Measurements from ENCODE around the gene RBM10.
A peak's percentile ranks its signal among the peaks of the same experiment; 100 is the strongest.

RBM10 gene

GRCh38 chrX:47176101-47176740, 31.2 kb downstream of the RBM10 start:
- DNase-seq (ENCODE audit: low spot score), result no peak

DNA sequence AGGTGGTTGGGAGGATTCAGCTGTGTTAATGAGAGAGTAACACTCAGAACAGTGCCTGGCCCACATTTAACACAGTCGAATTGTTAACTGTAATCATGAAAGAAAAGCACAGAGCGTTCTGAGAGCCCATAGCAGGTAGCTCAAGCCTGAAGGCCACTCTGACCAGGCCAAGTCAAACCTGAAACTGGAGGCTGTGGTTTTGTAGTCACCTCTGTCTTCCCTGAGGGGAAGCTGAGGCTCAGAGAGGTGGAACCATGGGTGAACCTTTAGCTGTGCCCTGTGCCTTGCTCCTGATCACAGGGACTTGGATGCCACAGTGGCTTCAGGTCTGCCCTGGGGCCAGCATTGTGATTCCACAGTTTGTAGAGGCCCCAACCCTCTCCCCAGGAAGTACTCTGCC, 32.1 kb downstream of the RBM10 start:
- no peak for DNase-seq (ENCODE audit: low spot score)

- no peak for DNase-seq (ENCODE audit: low spot score)
Measured at GRCh38 chrX:47178337-47178736, 33.3 kb downstream of the RBM10 start.

DNA sequence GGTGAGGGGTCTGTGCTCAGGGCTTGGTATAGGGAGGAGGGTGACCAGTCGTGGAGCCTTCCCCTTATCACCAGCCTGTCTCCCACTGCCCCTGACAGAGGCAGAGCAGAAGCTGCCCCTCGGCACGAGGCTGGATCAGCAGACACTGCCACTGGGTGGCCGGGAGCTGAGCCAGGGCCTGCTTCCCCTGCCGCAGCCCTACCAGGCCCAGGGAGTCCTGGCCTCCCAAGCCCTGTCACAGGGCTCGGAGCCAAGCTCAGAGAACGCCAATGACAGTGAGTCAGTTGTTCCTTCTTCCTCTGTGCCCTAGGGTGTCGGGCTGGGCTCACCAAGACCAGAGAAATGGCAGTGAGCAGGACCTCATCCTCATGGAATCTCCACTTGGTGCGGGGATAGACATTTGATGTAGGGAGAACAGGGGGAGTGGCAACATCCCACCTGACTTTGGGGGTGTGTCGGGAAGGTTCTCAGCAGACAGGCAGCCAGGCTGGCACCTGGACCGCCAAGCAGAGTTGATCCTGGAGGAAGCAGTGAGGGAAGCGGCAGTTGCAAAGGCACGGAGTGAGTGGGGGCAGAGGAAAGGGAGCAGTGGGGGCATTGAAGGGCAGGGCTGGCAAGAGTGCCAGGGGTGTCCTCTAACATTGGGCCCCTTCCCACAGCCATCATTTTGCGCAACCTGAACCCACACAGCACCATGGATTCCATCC, 34.4 kb downstream of the RBM10 start:
- peak; percentile 7 for DNase-seq (ENCODE audit: low spot score)

DNA sequence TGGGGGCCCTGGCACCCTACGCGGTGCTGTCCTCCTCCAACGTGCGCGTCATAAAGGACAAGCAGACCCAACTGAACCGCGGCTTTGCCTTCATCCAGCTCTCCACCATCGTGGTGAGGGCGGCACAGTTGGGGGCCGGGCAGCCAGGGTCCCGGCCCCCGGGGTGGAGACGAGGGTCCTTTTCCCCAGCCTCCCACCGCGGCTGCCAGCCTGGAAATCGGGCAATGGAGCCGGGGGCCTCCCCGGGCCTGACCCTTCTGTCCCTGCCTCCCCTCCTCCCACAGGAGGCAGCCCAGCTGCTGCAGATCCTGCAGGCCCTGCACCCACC, 34.9 kb downstream of the RBM10 start:
- DNase-seq (ENCODE audit: low spot score), result no peak

GRCh38 chrX:47180346-47180745, 35.3 kb downstream of the RBM10 start:
- no peak for DNase-seq (ENCODE audit: low spot score)

GRCh38 chrX:47181301-47181700, 36.3 kb downstream of the RBM10 start:
- DNase-seq (ENCODE audit: low spot score), result no peak

- no peak for DNase-seq (ENCODE audit: low spot score)
Measured at GRCh38 chrX:47182106-47182700, 37.2 kb downstream of the RBM10 start.

DNA sequence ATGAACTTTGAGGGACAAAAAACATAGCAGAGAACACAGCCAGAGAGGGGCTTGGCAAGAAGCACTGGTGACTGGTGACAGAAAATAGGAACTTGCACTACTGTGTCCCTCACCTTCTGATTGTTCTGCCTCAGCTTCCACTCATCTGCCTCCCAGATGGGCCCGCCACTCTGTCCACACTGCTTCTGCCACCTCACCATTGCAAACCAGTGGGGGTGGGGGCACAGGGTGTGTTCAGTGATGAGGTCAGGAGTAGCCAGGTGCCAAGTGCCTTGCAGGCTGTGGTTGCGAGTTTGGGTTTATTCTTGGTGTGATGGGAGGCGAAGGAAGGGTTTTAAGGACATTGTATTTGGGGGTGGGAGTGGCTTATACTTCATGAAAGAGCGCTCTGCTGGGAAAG, 39.5 kb downstream of the RBM10 start:
- no peak for DNase-seq (ENCODE audit: low spot score)

DNA sequence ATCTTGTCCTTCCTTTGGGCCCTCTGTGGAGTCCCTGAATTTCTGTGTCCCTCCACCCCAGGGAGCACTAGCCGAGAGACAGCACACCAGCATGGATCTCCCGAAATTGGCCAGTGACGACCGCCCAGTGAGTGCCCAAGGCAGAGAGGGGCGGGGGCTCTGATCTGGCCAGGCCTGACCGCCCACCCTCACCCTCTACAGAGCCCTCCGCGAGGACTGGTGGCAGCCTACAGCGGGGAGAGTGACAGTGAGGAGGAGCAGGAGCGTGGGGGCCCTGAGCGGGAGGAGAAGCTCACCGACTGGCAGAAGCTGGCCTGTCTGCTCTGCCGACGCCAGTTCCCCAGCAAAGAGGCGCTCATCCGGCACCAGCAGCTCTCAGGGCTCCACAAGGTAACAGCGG, 40.2 kb downstream of the RBM10 start:
- DNase-seq (ENCODE audit: low spot score), result no peak

DNA sequence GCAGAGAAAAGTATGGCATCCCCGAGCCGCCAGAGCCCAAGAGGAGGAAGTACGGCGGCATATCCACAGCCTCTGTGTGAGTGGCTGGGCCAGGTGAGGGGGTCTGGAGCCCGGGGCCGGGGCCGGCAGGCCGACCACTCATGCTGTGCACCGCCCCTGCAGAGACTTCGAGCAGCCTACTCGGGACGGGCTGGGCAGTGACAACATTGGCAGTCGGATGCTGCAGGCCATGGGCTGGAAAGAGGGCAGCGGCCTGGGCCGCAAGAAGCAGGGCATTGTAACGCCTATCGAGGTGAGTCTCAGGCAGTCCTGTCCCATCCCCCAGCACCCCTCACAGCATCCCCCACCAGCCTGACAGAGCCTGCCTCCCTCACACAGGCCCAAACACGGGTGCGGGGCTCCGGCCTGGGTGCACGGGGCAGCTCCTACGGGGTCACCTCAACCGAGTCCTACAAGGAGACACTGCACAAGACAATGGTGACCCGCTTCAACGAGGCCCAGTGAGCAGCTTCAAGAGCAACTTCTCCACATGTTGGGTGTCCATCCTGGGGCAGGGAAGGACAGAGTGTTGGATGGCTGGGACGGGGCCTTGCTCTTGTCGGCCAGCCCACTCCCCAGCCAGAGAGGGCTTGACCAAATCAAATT, 41.2 kb downstream of the RBM10 start:
- DNase-seq (ENCODE audit: low spot score), result no peak

- peak; percentile 29 for DNase-seq (ENCODE audit: low spot score)
Measured at GRCh38 chrX:47187106-47187677, 42.2 kb downstream of the RBM10 start.

DNA sequence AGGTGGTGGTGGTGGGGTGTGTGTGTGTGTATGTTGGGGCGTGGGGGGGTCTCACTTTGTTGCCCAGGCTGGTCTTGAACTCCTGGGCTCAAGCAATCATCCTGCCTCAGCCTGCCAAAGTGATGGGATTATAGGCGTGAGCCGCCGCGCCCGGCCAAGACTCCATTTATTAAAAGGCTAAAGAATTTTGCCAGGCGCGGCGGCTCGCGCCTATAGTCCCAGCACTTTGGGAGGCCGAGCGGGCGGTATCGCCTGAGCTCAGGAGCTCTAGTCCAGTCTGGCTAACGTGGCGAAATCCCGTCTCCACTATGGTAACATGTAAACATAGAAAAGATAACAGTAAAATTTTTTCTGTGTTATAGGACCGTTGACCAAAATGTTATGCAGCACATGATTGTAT, 44.9 kb downstream of the RBM10 start:
- no peak for DNase-seq (ENCODE audit: low spot score)

DNA sequence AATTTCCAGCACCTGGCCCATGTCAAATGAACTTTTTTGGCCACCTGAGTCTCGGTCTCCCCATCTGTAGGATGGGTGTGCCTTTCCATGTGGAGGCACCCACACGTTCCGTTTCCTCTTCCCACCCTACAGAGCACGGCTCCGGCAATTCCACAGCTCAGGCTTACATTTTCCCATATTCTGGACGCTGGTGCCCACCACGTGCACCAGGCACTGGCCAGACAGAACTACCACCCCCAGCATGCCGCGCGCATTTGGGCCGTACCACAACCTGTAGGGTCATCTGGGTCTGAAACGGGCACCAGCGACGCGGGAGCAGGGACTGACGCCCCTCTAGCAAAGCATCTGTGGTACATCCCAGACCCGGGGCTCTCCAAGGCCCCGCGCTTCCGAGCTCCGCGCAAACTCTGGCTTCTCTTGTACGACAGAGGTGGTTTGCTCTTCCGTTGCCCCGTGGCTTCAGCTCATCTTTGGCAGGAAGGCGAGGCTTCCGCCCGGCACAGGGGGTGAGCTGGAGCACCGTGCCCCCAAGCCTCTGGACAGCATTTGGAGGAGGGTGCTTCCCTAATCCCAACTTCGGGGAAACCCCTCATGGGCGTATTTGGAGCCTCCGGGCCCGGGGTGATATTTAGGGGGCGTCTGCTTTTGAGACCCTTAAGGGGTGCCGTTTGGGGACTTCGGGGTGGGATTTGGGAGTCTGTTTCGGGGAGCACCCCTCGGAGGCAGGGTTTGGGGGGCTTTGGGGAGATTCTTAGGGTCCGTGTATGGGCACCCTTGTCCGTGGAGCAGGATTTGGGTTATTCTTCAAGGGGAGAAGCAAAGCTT, 45.6 kb downstream of the RBM10 start:
- DNase-seq (ENCODE audit: low spot score), result peak; percentile 93

DNA sequence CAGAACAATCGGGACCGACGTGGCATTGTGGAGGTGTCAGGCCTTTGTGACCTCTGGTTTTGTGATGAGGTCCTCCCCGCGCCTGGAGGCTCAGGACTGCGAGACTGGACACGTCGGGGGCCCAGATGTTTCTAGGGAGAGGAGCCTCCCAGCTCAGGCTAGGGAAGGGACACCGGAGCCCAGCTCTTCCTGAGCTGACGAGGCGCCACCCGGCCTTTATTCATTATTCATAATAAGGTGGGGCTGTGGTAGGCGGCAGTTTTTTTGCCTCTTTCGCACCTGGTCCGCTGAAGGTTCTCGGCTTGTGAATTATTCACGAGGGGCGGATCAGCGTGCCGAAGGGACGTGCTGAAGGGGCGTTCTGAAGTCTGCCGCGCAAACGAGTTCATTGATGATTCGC, 46.3 kb downstream of the RBM10 start:
- DNase-seq (ENCODE audit: low spot score), result no peak

- DNase-seq (ENCODE audit: low spot score), result no peak
Measured at GRCh38 chrX:47191806-47192401, 46.9 kb downstream of the RBM10 start.

- DNase-seq (ENCODE audit: low spot score), result peak; percentile 95
Measured at GRCh38 chrX:47193475-47194193, 48.6 kb downstream of the RBM10 start, which contains the start of gene UBA1. TSS of gene UBA1 (plus strand) at chrX:47193829. CDS start at chrX:47198803, 4,974 bp downstream.

GRCh38 chrX:47194194-47194787, 49.3 kb downstream of the RBM10 start:
- DNase-seq (ENCODE audit: low spot score), result no peak

- no peak for DNase-seq (ENCODE audit: low spot score)
Measured at GRCh38 chrX:47196098-47196497, 51.1 kb downstream of the RBM10 start.

DNA sequence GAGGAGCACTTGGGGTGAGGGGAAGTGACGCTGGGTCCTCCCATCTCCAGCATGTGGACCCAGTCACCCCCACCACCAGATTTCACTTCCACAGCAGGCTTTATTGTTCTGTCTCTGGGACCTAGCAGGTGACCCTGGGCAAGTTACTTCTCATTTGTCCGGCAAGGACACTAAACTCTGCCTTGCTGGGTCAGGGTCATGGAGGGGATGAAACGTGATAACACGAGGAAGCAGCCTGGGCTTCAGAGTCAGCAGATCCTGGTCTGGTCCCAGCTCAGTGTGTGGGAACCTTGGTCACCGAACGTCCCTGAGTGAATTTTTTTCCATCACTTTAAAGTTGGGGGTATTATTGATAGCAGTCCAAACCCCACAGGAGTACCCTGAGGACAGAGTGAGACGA, 52.5 kb downstream of the RBM10 start:
- DNase-seq (ENCODE audit: low spot score), result no peak
